ENCODE results near the gene MT1M.

The MT1M gene

DNA sequence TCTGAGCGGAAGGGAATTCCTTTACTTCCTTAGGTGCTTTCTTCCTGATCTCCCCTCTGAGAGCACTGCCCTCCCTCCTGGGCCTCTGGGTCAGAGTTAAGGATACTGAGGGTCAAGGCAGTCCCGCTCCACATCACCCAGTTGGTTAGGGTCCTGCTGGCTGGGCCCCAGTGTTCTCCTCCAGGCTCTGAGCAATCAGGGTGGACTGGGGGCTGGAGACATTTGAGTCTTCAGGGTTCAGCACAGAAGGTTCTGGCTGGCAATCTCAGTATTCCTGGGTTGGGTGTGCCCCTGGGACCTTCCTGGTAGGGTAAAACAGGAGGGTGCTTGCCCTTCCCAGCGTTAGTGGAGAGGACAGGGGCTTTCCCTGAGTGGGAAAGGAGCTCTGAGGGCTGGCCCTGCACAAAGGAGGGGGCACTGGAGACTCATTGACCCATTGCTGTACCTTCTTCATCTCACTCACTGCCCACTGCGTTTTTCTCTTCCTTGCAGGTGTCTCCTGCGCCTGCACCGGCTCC lies 448 bp downstream of the MT1M start:
- ATAC-seq (no peak), DNase-seq (no peak)
- Mint-ChIP-seq H3K4me1 (peaks cover 46% of the 10 kb centered on the region), H3K9me3 (no peaks in the 10 kb centered on the region), H3K27ac (no peak overlapping the region), H3K27me3 (peaks cover 96% of the 10 kb centered on the region), H3K4me3 (peak overlapping the region; percentile 77 to 89)

DNA sequence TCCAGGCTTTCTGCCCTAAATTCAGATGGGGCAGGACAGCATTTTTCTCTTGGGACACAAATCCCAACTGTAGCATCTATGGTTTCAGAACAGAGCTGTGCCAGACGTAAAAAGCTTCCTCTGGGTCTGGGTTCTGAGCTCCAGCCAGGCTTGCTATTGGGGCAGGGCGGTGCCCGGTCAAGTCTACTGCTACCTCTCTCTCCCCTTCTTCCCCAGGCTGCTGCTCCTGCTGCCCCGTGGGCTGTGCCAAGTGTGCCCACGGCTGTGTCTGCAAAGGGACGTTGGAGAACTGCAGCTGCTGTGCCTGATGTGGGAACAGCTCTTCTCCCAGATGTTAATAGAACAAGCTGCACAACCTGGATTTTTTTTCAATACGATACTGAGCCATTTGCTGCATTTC lies 1.1 kb downstream of the MT1M start:
- ATAC-seq (no peak), DNase-seq (no peak)
- H3K4me3 Mint-ChIP-seq, result no peak overlapping the region
- H3K9me3 Mint-ChIP-seq, result no peaks in the 10 kb centered on the region
- H3K4me1 Mint-ChIP-seq, result peaks cover 52% of the 10 kb centered on the region
- H3K27ac Mint-ChIP-seq, result no peak overlapping the region
- peaks cover 100% of the 10 kb centered on the region for H3K27me3 Mint-ChIP-seq

DNA sequence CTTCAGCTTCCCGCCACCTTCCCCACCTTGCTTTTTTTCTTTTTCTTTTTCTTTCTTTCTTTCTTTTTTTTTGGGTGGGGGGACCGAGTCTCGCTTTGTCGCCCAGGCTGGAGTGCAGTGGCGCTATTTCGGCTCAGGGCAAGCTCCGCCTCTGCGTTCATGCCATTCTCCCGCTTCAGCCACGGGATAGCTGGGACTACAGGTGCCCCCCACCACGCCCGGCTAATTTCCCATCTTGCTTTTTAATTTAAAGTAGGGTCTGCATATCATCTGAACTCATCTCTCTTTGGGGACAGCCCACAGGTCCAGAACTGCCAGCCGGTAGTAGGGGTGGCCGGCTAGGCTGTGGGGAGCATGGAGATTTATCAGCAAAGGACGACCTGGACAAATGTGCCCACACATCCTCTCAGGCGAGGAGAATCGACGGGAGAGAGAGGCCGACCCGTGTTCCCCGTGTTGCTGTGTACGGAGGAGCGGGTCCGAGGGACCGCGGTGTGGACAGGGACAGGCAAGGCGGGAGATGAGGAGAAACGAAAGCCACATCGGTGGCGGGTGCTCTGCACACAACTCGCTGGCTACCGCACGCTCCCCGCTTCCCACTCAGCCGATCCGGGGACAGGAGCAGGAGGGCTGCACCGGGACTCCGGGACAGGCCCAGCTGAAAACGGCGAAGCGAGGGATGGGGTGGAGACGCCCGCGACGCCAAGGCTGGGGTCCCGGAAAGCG lies 2.4 kb downstream of the MT1M start:
- Mint-ChIP-seq H3K4me1 (peaks cover 56% of the 10 kb centered on the region), H3K4me3 (peak overlapping the region; percentile 76 to 81), H3K9me3 (no peaks in the 10 kb centered on the region), H3K27me3 (peaks cover 100% of the 10 kb centered on the region), H3K27ac (peak overlapping the region in 1 of 2 donors; percentile 34)
- ATAC-seq (no peak), DNase-seq (no peak)

DNA sequence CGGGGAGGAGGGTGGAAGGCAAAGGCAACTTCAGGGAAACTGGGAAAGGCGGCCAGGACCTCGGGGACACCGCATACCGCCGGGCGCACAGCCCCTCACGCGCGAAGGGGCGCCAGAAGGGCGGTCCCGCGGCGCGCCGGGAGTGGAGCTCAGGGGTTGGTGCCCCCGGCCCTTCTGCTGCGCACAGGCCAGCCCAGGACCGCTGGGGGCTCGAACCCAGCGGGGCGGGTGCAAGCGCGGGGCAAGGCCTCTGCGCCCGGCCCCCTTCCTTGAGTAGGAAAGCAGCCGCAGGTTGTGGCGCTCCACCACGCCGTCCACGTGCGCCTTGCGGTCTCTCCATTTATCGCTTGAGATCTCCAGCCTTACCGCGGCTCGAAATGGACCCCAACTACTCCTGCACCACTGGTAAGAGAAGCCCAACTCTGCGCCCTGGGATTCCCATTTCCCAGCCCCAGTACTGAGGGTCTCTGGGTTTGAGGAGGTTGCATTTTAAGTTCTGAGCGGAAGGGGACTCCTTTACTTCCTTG lies 3.0 kb downstream of the MT1M start:
- Mint-ChIP-seq H3K9me3 (no peaks in the 10 kb centered on the region), H3K4me3 (peak overlapping the region; percentile 76 to 81), H3K27me3 (peaks cover 100% of the 10 kb centered on the region), H3K4me1 (peaks cover 56% of the 10 kb centered on the region), H3K27ac (no peak overlapping the region)
- no peak for DNase-seq
- ATAC-seq, result no peak

DNA sequence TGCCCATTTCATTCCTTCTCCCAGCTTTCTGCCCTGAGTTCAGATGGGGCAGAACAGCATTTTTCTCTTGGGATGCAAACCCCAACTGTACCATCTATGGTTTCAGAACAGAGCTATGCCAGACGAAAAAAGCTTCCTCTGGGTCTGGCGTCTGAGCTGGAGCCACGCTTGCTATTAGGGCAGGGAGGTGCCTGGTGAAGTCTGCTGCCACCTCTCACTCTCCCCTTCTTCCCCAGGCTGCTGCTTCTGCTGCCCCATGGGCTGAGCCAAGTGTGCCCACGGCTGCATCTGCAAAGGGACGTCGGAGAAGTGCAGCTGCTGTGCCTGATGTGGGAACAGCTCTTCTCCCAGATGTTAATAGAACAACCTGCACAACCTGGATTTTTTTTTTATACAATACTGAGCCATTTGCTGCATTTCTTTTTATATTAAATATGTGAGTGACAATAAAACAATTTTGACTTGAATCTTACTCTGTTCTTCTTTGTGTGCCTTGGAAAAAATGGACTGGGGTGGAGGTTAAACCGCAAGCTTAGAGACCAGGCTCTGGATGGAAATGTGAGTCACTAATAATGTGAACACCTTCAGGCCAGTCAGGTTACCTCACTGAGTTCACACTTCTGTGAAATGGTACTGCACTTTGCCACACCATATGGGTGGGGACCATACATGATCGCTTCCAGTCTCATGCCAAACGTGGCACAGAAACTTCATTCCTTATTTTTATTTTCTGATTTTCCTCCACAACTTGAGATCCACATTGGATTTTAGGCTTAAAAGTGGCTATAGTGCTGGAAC lies 4.4 kb downstream of the MT1M start:
- Mint-ChIP-seq H3K9me3 (no peaks in the 10 kb centered on the region), H3K4me3 (no peak overlapping the region), H3K27ac (no peak overlapping the region), H3K27me3 (peaks cover 96% of the 10 kb centered on the region), H3K4me1 (peaks cover 53% of the 10 kb centered on the region)
- ATAC-seq, result no peak
- DNase-seq, result no peak

DNA sequence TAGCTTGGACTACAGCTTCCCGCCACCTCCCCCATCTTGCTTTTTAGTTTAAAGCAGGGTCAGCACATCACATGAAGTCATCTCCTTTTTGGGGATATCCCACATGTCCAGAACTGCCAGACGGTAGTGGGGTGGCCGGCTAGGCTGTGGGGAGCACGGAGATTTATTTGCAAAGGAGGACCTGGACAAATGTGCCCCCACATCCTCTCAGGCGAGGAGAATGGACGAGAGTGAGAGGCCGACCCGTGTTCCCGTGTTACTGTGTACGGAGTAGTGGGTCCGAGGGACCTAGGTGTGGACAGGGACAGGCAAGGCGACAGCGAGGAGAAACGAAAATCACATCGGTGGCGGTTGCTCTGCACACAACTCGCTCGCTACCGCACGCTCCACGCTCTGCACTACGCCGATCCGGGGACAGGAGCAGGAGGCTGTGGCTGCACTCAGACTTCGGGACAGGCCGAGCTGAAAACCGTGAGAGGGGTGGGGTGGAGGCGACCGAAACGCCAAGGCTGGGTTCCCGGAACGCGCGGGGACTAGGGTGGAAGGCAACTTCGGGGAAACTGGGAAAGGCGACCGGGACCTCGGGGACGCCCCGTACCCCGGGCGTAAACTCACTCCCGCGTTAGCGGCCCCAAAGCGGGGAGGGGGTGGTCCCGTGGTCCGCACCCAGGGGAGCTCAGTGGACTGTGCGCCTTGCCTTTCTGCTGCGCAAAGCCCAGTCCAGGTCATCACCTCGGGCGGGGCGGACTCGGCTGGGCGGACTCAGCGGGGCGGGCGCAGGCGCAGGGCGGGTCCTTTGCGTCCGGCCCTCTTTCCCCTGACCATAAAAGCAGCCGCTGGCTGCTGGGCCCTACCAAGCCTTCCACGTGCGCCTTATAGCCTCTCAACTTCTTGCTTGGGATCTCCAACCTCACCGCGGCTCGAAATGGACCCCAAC lies 5.6 kb downstream of the MT1M start, which contains the start of gene MT1A:
TSS of gene MT1A (plus strand) at position 853 of the 937 bp plus-strand sequence. CDS start at position 926, 73 bp downstream.
- Mint-ChIP-seq H3K27ac (peak within 1 kb of the TSS in 1 of 2 donors; percentile 41), H3K27me3 (peaks cover 84% of the 10 kb centered on the region), H3K4me3 (peak within 1 kb of the TSS; percentile 83), H3K4me1 (peaks cover 50% of the 10 kb centered on the region), H3K9me3 (no peaks in the 10 kb centered on the region)
- DNase-seq (no peak), ATAC-seq (peak; percentile 69)

DNA sequence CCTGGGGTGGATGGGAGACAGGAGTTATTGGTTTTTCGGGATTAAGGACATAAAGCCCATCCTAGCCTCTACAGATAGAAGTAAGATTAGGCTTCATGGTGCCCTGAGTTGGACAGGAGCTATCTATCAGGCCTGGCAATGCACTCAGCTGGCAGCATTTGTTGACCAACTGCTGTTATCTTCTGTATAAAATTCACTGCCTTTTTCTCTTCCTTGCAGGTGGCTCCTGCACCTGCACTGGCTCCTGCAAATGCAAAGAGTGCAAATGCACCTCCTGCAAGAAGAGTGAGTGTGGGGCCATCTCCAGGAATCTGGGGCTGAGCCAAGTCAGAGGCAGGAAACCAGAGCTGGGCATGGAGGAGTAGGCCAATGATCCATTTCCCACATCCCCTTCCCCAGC lies 6.6 kb downstream of the MT1M start:
- peaks cover 79% of the 10 kb centered on the region for H3K27me3 Mint-ChIP-seq
- DNase-seq (no peak), ATAC-seq (no peak)
- peak overlapping the region; percentile 72 to 83 for H3K4me3 Mint-ChIP-seq
- H3K4me1 Mint-ChIP-seq, result peaks cover 58% of the 10 kb centered on the region
- no peaks in the 10 kb centered on the region for H3K9me3 Mint-ChIP-seq
- no peak overlapping the region for H3K27ac Mint-ChIP-seq

DNA sequence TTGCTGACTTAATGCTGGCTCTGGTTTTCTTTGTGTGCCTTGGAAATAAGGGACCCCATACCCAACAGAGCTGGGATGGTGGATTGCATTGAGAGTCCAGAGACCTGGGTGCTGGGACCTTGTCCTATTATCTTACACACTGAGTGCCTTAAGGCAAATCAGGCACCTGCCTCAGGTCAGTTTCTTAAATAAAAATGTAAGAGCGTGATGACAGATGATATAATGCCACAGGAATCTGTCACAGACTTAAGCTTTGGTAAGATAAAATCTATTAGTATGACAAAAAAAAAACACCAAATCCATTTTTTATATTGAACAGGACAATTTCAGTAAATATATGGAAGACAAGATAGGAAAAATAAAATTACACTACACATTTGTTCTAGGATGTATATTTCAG lies 7.6 kb downstream of the MT1M start:
- Mint-ChIP-seq H3K27me3 (peaks cover 77% of the 10 kb centered on the region), H3K27ac (no peak overlapping the region), H3K4me3 (no peak overlapping the region), H3K4me1 (peaks cover 57% of the 10 kb centered on the region), H3K9me3 (no peaks in the 10 kb centered on the region)
- ATAC-seq (no peak), DNase-seq (no peak)

DNA sequence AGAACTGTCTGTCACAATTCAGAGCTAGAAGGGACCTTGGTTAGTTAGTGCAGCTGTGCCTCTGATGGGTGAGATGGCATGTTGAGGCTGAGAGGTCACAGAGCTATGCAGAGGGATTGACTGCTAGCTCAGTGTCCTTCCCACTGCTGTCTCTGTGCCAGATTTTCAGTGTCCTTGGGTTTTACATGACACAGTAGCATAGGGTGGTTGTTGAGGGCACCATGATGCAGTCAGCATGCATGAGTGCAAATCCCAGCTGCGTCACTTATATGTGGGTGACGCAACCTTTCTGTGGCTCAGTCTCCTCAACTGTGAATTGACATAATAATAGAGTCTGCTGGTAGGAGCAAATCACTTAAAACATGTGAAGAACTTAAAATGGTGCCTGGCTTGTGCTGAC lies 8.7 kb downstream of the MT1M start:
- no peak for ATAC-seq
- no peak overlapping the region for H3K27ac Mint-ChIP-seq

DNA sequence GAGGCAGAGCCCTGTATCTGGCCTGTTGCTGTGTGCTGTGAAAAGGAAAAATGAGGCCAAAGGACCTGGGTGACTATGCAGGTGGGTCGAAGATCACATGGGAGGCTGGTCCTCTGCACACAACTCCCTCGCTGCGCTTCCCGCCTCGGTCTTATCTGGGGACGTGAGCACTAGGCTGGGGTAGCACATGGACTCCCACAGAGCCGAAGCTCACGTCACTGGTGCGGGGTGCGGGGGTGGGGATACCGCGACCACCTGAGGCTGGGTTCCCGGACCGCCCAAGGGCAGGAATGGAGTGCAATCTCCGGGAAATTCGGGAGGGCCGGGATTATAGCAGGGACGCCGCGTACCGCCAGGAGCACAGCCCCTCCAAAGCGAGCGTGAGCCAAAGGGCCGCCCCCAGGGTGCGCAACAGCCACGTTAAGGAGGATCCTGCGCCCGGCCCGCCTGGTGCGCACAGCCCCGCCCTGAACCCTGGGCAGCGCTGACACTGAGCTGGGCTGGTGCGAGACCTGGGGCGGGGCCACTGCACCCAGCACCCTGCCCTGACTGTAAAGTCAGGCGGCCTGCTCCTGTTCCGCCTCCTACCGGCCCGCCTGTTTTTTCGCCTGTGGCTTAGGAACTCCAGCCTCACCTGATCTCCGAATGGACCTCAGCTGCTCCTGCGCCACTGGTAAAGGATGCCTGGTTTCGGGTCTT lies 10.8 kb downstream of the MT1M start:
- H3K4me3 Mint-ChIP-seq, result peak overlapping the region; percentile 75 to 83
- no peaks in the 10 kb centered on the region for H3K9me3 Mint-ChIP-seq
- peak; percentile 79 to 80 for DNase-seq
- peak overlapping the region; percentile 80 to 85 for H3K27ac Mint-ChIP-seq
- peaks cover 31% of the 10 kb centered on the region for H3K4me1 Mint-ChIP-seq
- peaks cover 60% of the 10 kb centered on the region for H3K27me3 Mint-ChIP-seq
- peak; percentile 100 for ATAC-seq

More for the DNA sequence above, 8.7 kb downstream of the MT1M start:
- Mint-ChIP-seq H3K27me3 (peaks cover 66% of the 10 kb centered on the region), H3K4me1 (peaks cover 46% of the 10 kb centered on the region), H3K9me3 (no peaks in the 10 kb centered on the region), H3K4me3 (no peak overlapping the region)
- no peak for DNase-seq

DNA sequence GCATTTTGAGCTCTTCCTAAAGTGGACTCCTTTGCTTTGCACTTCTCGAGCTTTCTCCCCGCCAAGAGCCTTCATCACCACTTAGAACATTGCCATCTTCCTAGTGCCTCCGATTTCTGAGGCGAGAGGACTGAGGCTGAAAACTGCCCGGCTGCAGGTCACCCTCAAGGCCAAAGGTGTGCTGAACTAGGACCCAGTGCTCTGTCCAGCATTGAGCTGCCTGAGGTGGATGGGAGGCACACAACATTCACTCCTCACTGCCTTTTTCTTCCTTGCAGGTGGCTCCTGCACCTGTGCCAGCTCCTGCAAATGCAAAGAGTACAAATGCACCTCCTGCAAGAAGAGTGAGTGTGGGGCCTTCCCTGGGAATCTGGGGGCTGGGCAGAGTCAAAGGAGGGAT lies 11.4 kb downstream of the MT1M start:
- no peak for DNase-seq
- peaks cover 25% of the 10 kb centered on the region for H3K4me1 Mint-ChIP-seq
- peak; percentile 1 for ATAC-seq
- H3K9me3 Mint-ChIP-seq, result no peaks in the 10 kb centered on the region
- peak overlapping the region; percentile 75 to 83 for H3K4me3 Mint-ChIP-seq
- H3K27ac Mint-ChIP-seq, result peak overlapping the region; percentile 80 to 85
- peaks cover 60% of the 10 kb centered on the region for H3K27me3 Mint-ChIP-seq

DNA sequence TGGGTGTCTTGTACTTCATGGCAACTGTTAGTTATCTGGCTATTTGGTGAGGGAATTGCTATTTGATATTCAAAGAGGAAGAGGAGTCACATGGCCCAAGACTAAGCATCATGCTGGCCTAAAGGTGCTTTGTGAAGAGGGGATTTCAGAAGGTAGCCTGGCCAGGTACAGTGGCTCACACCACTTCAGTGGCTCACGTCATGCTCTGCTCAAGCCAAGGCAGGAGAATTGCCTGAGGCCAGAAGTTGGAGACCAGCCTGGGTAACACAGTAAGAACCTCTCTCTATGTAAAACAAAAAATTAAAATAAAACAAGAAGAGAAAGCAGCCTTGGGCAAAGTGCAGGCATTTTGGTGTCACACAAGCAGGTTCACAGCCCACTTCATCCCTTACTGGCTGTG lies 12.9 kb downstream of the MT1M start:
- peaks cover 24% of the 10 kb centered on the region for H3K4me1 Mint-ChIP-seq
- H3K27ac Mint-ChIP-seq, result no peak overlapping the region
- no peak overlapping the region for H3K4me3 Mint-ChIP-seq
- no peaks in the 10 kb centered on the region for H3K9me3 Mint-ChIP-seq
- H3K27me3 Mint-ChIP-seq, result peaks cover 53% of the 10 kb centered on the region
- ATAC-seq (no peak), DNase-seq (no peak)

DNA sequence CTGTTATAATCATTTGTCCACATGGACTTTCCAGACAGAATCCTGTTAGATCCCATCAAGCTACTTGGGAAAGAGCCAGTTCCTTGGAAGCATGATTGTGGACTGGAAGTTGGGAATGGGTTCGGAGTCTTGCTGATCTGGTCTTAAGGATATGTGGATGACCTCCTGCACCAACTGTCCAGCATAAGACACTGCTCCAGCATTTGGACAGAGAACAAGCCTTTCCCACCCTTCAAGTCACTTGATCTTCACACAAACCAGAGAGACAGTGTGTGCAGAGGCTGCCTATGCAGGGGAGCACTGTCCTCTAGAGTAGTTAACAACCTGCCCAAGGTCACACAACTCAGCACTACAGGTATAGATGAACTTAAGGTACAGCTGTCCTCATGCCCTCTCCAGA lies 13.4 kb downstream of the MT1M start:
- ATAC-seq, result no peak
- peaks cover 48% of the 10 kb centered on the region for H3K27me3 Mint-ChIP-seq
- peaks cover 24% of the 10 kb centered on the region for H3K4me1 Mint-ChIP-seq
- H3K9me3 Mint-ChIP-seq, result no peaks in the 10 kb centered on the region
- no peak overlapping the region for H3K4me3 Mint-ChIP-seq
- H3K27ac Mint-ChIP-seq, result no peak overlapping the region
- DNase-seq, result no peak

DNA sequence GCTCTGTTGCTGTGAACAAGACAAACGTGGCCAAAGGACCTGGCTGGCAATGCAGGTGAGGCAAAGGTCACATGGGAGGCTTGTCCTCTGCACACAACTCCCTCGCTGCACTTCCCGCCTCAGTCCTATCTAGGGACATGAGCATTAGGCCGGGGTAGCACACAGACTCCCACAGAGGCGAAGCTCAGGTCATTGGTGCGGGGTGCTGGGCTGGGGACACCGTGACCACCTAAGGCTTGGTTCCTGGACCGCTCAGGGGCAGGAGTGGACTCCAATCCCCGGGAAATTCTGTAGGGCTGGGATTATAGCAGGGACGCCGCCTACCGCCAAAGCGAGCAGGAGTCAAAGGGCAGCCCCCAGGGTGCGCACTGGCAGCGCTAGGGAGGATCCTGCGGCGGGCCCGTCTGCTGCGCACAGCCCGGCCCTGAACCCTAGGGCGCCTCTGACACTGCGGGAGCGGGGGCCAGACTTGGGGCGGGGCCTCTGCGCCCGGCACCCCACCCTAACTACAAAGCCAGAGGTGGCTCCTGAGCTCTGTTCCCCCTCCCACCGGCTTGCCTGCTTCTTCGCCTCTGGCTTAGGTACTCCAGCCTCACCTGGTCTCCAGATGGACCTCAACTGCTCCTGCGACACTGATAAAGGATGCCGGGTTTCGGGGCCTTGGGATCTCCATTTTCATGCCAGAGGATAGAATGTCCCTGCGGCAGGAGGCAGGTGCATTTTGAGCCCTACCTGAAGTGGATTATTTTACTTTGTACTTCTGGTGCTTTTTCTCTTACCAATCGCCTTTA lies 15.4 kb downstream of the MT1M start:
- H3K27me3 Mint-ChIP-seq, result peaks cover 61% of the 10 kb centered on the region

More for the DNA sequence above, 15.4 kb downstream of the MT1M start:
- ATAC-seq (no peak), DNase-seq (no peak)
- H3K9me3 Mint-ChIP-seq, result no peaks in the 10 kb centered on the region
- no peak overlapping the region for H3K4me3 Mint-ChIP-seq
- H3K27ac Mint-ChIP-seq, result no peak overlapping the region
- peaks cover 18% of the 10 kb centered on the region for H3K4me1 Mint-ChIP-seq

All from stimulated activated naive CD8-positive, alpha-beta T cell treated with anti-CD3 and anti-CD28 coated beads, Interleukin-15, amount 100 ng/mL, for 72 hours (primary cell).